ENCODE measurements around the gene ADARB2.

- TF ChIP-seq, protein P1, sequence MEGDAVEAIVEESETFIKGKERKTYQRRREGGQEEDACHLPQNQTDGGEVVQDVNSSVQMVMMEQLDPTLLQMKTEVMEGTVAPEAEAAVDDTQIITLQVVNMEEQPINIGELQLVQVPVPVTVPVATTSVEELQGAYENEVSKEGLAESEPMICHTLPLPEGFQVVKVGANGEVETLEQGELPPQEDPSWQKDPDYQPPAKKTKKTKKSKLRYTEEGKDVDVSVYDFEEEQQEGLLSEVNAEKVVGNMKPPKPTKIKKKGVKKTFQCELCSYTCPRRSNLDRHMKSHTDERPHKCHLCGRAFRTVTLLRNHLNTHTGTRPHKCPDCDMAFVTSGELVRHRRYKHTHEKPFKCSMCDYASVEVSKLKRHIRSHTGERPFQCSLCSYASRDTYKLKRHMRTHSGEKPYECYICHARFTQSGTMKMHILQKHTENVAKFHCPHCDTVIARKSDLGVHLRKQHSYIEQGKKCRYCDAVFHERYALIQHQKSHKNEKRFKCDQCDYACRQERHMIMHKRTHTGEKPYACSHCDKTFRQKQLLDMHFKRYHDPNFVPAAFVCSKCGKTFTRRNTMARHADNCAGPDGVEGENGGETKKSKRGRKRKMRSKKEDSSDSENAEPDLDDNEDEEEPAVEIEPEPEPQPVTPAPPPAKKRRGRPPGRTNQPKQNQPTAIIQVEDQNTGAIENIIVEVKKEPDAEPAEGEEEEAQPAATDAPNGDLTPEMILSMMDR (conservative IDR thresholded peaks at IDR 0.05 in 1 of 2, IDR thresholded peaks at IDR 0.05 in 1 of 2; ENCODE audit: low read depth in 1 of 2, low read length in 2 of 2): no peak
- no peak for TF ChIP-seq EZH2 (IDR thresholded peaks at IDR 0.05; ENCODE audit: low read length, missing control alignments)
These were observed 122.0 kb downstream of the ADARB2 start for GRCh38 chr10:1615186-1615954.
